NCI-H146 treated with DMSO at 0.1 percent for 48 hours (cell line): ENCODE results near the gene KIRREL1.

Source experiments
- DNase-seq: peaks from one replicate; lab custom pipeline; 2025; ENCODE audit not compliant: unreplicated experiment; lab: John Stamatoyannopoulos, UW

KIRREL1 gene

DNA sequence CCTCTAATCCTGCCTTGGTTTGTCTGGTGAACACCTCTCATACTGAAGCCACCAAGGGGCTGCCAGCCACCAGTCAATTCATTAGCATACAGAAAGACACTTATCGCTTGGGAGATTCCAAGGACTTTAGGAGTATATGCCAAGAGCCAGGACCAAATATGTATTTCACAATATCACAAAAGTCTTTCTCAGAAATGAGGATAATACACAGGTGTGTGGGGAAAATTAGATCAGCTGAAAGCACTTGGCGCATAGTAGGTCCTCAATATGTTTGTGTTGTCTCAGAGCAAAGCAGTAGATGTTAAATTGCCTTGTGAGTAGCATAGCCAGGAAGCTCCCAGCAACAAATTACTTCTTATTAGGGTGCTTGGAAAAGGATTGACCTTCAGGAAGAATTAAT is 34.1 kb downstream of the KIRREL1 start:
- no peak for DNase-seq

- no peak for DNase-seq
Measured at GRCh38 chr1:158028969-158029368, 35.5 kb downstream of the KIRREL1 start.

- DNase-seq = no peak
Measured at GRCh38 chr1:158035014-158035413, 41.6 kb downstream of the KIRREL1 start.

DNA sequence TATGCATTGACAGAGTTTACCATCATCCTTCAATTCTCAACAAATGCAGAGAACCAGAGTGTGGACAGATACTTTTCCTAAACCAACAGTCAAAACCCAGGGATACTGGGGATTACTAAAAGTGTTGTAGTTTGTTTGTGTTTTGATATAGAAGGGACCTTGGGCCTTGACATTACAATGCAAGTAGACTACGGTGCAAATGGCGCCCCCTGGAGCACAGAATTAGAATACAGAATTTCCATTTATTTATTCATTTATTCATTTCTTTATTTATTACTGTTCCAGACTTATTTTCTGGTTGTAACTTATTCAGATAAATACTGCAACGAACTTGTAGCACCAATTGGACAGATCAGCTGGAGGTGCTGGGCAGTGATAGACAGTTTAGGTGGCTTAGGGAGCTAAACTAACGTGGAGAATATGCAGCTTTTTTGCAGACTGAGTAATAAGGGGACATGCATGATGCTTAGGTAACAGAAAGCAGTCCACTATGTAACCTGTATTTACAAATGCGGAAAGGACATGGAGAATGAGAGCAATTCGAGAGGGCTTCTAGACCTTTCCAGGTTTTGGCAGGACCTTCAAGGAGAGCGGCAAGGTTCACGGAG is 42.6 kb downstream of the KIRREL1 start:
- DNase-seq = no peak

DNA sequence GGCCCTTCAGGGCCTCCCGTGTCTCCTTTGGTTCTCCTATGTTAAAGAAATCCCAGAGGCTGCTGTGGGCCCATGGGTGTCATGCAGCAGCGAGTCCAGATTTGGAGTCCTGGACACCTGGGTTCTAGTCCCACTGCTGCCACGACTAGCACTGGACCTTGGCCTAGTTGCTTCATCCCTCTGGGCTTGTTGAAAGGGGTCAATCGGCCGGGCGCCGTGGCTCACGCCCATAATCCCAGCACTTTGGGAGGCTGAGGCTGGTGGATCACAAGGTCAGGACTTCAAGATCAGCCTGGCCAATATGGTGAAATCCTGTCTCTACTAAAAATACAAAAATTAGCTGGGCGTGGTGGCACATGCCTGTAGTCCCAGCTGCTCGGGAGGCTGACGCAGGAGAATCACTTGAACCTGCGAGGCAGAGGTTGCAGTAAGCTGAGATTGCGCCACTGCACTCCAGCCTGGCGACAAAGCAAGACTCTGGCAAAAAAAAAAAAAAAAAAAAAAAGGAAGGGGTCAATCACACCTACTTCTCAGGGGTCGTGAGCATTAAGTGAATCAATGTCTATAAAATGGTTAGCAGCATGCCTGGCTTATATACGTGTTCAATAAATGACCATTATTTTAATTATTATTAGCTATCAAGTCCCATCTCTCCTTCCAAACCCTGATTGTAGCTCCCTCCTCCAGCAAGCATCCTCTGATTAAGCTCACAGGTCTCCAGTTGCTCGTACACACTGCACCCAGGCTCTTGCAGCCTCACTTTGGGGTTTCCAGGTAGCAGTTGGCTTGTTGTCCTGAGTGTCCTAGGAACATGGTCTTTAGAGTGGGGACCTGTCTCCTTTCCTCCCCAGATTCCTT is 43.8 kb downstream of the KIRREL1 start:
- no peak for DNase-seq

- no peak for DNase-seq
Measured at GRCh38 chr1:158037866-158038359, 44.5 kb downstream of the KIRREL1 start.

GRCh38 chr1:158038793-158039192 is 45.3 kb downstream of the KIRREL1 start:
- DNase-seq = no peak

- no peak for DNase-seq
Measured at GRCh38 chr1:158039380-158039779, 45.9 kb downstream of the KIRREL1 start.

GRCh38 chr1:158040323-158040722 is 46.9 kb downstream of the KIRREL1 start:
- no peak for DNase-seq

GRCh38 chr1:158043232-158043631 is 49.8 kb downstream of the KIRREL1 start:
- DNase-seq = no peak

DNA sequence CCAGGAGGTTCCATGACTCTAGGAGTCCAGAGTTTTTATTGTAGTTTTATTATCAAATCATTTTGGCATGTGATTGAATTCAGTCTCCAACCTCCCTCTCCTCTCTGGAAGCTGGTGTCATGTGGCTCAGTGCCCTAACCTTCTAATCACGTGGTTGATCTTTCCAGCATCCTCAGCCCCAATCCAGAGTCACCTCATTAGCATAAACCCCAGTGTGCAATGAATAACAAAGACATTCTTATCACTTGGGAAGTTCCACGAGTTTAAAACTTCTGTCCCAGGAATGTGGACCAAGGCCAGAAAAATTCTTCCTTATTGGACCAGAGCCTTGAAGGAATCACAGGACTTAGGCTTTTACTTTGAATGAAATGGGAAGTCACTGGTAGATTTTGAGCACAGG is 52.2 kb downstream of the KIRREL1 start:
- DNase-seq = no peak

GRCh38 chr1:158046715-158047510 is 53.5 kb downstream of the KIRREL1 start:
- no peak for DNase-seq

DNA sequence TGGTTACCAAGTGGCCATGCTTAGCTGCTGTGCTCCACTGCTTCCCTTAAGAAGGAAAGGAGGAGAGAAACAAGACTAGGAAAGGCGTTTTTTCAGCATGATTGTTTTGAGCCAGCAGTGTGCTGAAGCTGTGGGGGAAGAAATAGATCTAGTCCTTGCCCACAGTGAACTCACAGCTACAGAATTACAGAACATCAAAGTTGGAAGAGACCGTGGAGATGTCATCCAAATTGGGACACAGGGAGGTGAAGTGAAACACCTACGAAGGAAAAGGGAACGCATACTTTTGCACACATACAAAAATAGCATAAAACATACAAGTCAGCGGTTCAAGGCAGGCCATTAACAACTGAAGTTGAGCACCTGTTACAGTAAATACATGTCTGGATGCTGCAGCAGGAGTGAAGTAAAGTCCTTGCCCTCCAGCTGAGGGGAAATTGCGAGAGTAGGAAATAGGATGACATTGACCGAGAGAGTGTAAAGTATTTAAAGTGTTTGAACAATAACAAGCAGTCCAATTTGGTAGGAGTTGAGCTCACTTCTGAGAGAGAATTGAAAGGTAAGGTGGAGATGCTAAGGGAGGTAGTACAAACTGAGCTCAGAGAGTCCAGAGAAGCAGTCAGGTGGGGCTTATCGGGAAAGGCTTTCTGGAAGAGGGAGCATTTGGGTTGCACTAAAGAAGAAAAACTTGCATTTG is 55.1 kb downstream of the KIRREL1 start:
- no peak for DNase-seq

DNA sequence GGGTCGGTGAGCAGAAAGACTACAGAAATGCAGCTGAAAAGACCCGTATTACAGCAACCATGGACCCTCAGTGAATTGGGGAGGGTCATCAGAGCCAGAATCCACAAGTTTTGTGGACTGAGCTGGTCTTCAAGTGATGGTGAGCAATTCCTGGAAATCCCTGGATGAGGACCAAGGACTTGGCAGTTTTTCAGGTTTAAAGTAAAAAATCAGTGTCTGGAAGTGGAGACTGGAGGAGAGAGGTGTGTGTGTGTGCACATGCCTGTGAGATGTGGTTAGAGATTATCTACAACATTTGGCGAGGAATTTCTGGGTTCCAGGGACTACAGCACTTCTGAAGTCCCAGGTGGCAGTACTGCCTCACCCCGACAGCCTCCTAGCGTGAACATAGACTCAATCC is 56.4 kb downstream of the KIRREL1 start:
- no peak for DNase-seq

DNA sequence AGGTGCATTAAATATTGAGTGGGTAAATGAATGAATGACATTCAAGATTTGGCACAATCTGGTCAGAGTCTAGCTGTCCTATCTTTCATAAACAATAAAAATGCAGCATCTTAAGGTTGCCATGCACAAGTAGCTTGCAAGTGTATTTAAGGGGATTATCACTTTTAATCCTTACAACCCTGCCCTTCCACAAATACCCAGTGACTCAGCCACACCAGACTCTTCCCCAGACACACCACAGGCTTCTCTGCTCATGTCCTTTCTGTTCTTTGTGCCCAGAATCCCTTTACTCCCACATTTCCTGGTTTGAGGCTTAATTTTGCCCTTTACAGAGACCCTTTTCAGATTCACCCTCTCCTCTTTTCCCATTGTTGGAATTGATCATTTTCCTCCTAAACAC is 59.8 kb downstream of the KIRREL1 start:
- DNase-seq = no peak

GRCh38 chr1:158054721-158055120 is 61.3 kb downstream of the KIRREL1 start:
- no peak for DNase-seq

- no peak for DNase-seq
Measured at GRCh38 chr1:158055854-158056253, 62.4 kb downstream of the KIRREL1 start.

- no peak for DNase-seq
Measured at GRCh38 chr1:158056498-158056897, 63.1 kb downstream of the KIRREL1 start.

- DNase-seq = no peak
Measured at GRCh38 chr1:158058237-158058985, 65.0 kb downstream of the KIRREL1 start.

DNA sequence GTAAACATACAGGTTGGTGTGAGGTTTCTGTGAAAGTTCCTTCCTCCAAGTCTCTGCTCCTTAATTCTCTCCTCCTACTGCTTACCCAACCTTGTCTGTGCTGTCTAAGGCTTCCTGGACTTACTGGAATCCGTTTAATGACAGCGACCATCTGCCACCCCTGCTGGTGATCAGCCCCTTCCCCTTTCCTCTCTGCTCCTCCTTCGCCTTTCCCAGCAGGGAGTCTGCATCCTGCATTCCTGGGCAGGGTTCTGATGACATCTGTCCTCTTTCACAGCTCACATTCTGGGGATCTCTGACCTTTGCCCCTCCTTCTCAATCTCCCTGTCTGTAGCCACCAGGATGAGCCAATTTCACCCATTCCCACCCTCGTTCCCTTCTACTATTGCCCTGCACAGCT is 66.5 kb downstream of the KIRREL1 start:
- DNase-seq = no peak
